ENCODE results near the gene HDAC4. TPM values are rescaled to one million over a fixed set of nuclear protein-coding genes. Genes with fewer than 3 reads are reported as not detected.
A peak's percentile ranks its signal among the peaks of the same experiment; 100 is the strongest.

The HDAC4 gene
- total RNA-seq, 1 experiment from 2014 or later, result 32.0 TPM

GRCh38 chr2:239132786-239133185 is 268.0 kb downstream of the HDAC4 start:
- no peaks in the 10 kb centered on the region for H3K9me3 ChIP-seq (ENCODE audit: control insufficient read depth, low read depth, low read length)
- Mint-ChIP-seq H3K4me1 (no peaks in the 10 kb centered on the region), H3K27ac (peak overlapping the region in 1 of 3 experiments; percentile 53; a peak in 3 of 7 replicates), H3K27me3 (ENCODE audit: low read depth) (no peaks in the 10 kb centered on the region), H3K4me3 (no peak overlapping the region), H3K36me3 (ENCODE audit: insufficient read depth in 1 of 3, low read depth in 3 of 3) (peaks cover 19 to 38% (median 38%) of the 10 kb centered on the region in 3 experiments; a peak in 6 of 7 replicates), H3K9me3 (no peaks in the 10 kb centered on the region)
- no peak overlapping the region for H2BK15ac ChIP-seq (ENCODE audit: low read depth, low read length)
- no peak overlapping the region for H3K9ac ChIP-seq (ENCODE audit: extremely low read depth, insufficient read length, low read length)
- no peak overlapping the region for H3T11ph ChIP-seq (ENCODE audit: low read length)
- H3K4me2 ChIP-seq (ENCODE audit: insufficient read depth, insufficient read length, low read length), result no peak overlapping the region
- no peak overlapping the region for H4K8ac ChIP-seq (replicated peaks; ENCODE audit: insufficient read length, low read depth, low read length)
- no peaks in the 10 kb centered on the region for H3K23me2 ChIP-seq (ENCODE audit: insufficient read length, low read depth, low read length, poor library complexity, severe bottlenecking)
- H3K23ac ChIP-seq (ENCODE audit: insufficient read length, low read depth, low read length), result no peak overlapping the region
- no peak overlapping the region for H2AK5ac ChIP-seq (ENCODE audit: insufficient read length, low read length)
- H3K14ac ChIP-seq (ENCODE audit: insufficient read depth, low read length), result no peak overlapping the region
- no peaks in the 10 kb centered on the region for H4K20me1 ChIP-seq (ENCODE audit: control insufficient read depth, insufficient read depth, insufficient read length)
- H3K4ac ChIP-seq (ENCODE audit: low read depth, low read length), result no peak overlapping the region
- no peak overlapping the region for H2BK120ac ChIP-seq (ENCODE audit: low read depth, low read length, poor library complexity, severe bottlenecking)
- H3K79me2 ChIP-seq (ENCODE audit: insufficient read depth, low read length), result no peaks in the 10 kb centered on the region
- no peak for DNase-seq
- no peak overlapping the region for H3K18ac ChIP-seq (ENCODE audit: insufficient read length, low read depth, low read length)
- H2AFZ ChIP-seq (ENCODE audit: low read length), result no peak overlapping the region
- no peak overlapping the region for H3K27ac ChIP-seq (ENCODE audit: insufficient read length, low read depth, low read length)
- no peak overlapping the region for H4K5ac ChIP-seq (ENCODE audit: insufficient read length, low read depth, low read length)
- no peaks in the 10 kb centered on the region for H3K79me1 ChIP-seq (ENCODE audit: insufficient read depth, low read depth, low read length, poor library complexity, severe bottlenecking)
- H4K91ac ChIP-seq (ENCODE audit: insufficient read length, low read depth, low read length), result no peak overlapping the region
- no peak overlapping the region for H2BK12ac ChIP-seq (ENCODE audit: insufficient read length, low read depth, low read length)
- TF ChIP-seq CTCF (conservative IDR thresholded peaks at IDR 0.05), result no peak
- no peaks in the 10 kb centered on the region for H3K27me3 ChIP-seq (ENCODE audit: insufficient read depth, low read length)
- no peak overlapping the region for H3K56ac ChIP-seq (ENCODE audit: insufficient read length, low read depth, low read length)
- H2BK5ac ChIP-seq (ENCODE audit: insufficient read length, low read length), result no peak overlapping the region
- WGBS (ENCODE audit: extremely low coverage, insufficient read length, low lambda C conversion rate), result no CpG with 5 or more reads among the region's 12 CpGs
- no peak overlapping the region for H2BK20ac ChIP-seq (ENCODE audit: low read depth, low read length, poor library complexity, severe bottlenecking)
- no peaks in the 10 kb centered on the region for H3K4me1 ChIP-seq (ENCODE audit: insufficient read depth, low read length)
